Measurements from ENCODE around the gene PTPRF. TPM values are rescaled to one million over a fixed set of nuclear protein-coding genes. Genes with fewer than 3 reads are reported as not detected.

PTPRF gene
- total and polyA plus RNA-seq, 4 experiments from 2014 or later, result not detected

DNA sequence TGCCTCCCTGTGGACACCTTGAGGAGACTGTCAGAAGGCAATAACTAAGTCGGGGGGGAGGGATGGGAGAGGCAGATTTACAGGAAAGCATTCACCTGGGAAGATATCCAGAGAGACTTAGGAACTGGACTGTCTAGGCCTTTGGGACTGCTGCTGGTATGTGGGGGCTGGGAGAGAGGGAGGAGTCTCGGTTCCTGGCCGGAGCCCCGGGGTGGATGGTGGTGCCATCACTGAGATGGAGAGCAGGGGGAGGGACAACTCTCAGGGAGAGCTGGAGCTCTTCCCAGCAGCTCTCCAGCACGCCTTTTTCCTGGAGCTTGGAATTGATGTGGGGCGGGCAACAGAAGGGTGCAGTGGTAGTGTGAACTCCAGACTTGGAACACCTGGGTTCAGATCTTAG lies 22.1 kb downstream of the PTPRF start:
- CTCF ChIA-PET (ENCODE audit: partially characterized antibody), result interaction anchor here (1.0 to 1.6 kb wide), 2 partner anchors 18 to 25 kb away, joined by 3 to 4 read pairs; no protein-coding TSS in a partner anchor
- intact Hi-C loops (cut with micrococcal nuclease), result no loop called here
- peaks cover 4 to 9% (median 7%) of the 10 kb centered on the region in 4 donors for H3K4me1 Mint-ChIP-seq

DNA sequence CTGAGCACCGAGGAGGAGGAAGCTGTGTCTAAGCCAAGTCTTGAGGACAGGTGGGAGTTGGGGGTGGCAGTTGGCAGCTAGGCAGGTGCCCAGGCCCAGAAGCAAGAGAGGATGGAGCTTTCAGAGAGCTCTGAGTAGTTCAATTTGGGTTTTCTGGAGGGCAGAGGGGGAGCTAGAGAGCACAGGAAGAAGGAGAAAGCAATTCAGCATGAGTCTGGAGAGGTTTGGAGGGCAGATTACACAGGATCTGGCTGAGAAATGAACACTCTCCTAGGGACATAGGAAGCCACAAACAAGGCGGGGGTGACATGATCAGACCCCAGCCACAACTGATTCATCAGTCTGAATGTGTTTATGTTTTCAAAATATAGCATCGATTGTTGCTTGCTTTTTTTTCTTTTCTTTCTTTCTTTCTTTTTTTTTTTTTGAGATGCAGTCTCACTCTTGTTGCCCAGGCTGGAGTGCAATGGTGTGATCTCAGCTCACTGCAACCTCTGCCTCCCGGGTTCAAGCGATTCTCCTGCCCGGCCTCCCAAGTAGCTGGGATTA lies 23.8 kb downstream of the PTPRF start:
- Histone ChIP-seq H3K9me3 (ENCODE audit: control insufficient read depth in 1 of 2, low read length in 2 of 2) (no peaks in the 10 kb centered on the region), H3K27me3 (ENCODE audit: insufficient read depth, low read length) (no peaks in the 10 kb centered on the region), H3K27ac (ENCODE audit: low read depth, low read length) (no peak overlapping the region), H3K36me3 (ENCODE audit: insufficient read depth, low read length) (no peaks in the 10 kb centered on the region), H3K4me3 (ENCODE audit: low read length in 2 of 2) (no peak overlapping the region), H3K4me1 (ENCODE audit: insufficient read depth, low read length) (peaks cover 4% of the 10 kb centered on the region)
- ChIA-PET CTCF (ENCODE audit: partially characterized antibody) (interaction anchor here (0.6 kb wide), 1 partner anchor 625 kb away, joined by 3 read pairs; no protein-coding TSS in a partner anchor), POLR2A (ENCODE audit: partially characterized antibody) (no interaction called here)
- Mint-ChIP-seq H3K4me1 (peaks cover 4 to 9% (median 7%) of the 10 kb centered on the region in 4 donors), H3K27me3 (peaks cover 2 to 14% of the 10 kb centered on the region in 2 donors), H3K36me3 (no peaks in the 10 kb centered on the region), H3K9me3 (no peaks in the 10 kb centered on the region), H3K27ac (peak overlapping the region in 2 of 7 donors; percentile 1 to 12), H3K4me3 (no peak overlapping the region)
- intact Hi-C loops (cut with micrococcal nuclease), result no loop called here
- DNase-seq, result no peak

More for the DNA sequence above, 22.1 kb downstream of the PTPRF start:
- H3K27me3 ChIP-seq (ENCODE audit: insufficient read depth, low read length), result no peaks in the 10 kb centered on the region
- H3K36me3 Mint-ChIP-seq, result no peaks in the 10 kb centered on the region
- no peak overlapping the region for H3K4me3 Mint-ChIP-seq
- H3K36me3 ChIP-seq (ENCODE audit: insufficient read depth, low read length), result no peaks in the 10 kb centered on the region
- H3K4me3 ChIP-seq (ENCODE audit: low read length in 2 of 2), result no peak overlapping the region
- no peak for DNase-seq
- H3K27ac Mint-ChIP-seq, result no peak overlapping the region
- H3K9me3 Mint-ChIP-seq, result no peaks in the 10 kb centered on the region
- no peaks in the 10 kb centered on the region for H3K9me3 ChIP-seq (ENCODE audit: control insufficient read depth in 1 of 2, low read length in 2 of 2)
- no peak overlapping the region for H3K27ac ChIP-seq (ENCODE audit: low read depth, low read length)
- peaks cover 2 to 16% of the 10 kb centered on the region in 2 donors for H3K27me3 Mint-ChIP-seq
- H3K4me1 ChIP-seq (ENCODE audit: insufficient read depth, low read length), result peaks cover 4% of the 10 kb centered on the region
- POLR2A ChIA-PET (ENCODE audit: partially characterized antibody), result no interaction called here

DNA sequence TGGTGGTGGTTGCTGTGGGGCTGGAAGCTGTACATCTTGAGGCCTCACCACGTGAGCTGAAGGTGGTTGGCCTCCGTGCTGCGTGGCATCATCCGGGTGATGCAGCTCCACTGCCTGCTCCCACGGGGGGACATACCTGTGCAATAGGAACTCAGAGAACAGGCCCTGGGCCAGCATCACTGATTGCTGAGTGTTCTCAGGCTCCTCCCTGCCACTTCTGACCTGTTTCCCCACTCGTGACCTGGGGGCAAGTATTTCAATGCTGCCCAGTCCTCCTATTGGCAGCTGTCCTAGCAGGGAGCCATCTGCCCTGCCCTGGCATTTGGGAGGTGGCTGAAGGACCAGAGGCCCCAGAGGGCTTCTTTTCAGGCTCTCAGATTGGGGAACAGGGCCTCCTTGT lies 26.1 kb downstream of the PTPRF start:
- Mint-ChIP-seq H3K27me3 (peaks cover 0 to 5% of the 10 kb centered on the region in 2 donors), H3K36me3 (no peaks in the 10 kb centered on the region), H3K4me1 (peaks cover 0 to 3% (median 0%) of the 10 kb centered on the region in 4 donors), H3K27ac (no peak overlapping the region), H3K9me3 (no peaks in the 10 kb centered on the region), H3K4me3 (no peak overlapping the region)
- ChIA-PET POLR2A (ENCODE audit: partially characterized antibody) (no interaction called here), CTCF (ENCODE audit: partially characterized antibody) (no interaction called here)
- Histone ChIP-seq H3K4me3 (ENCODE audit: low read length in 2 of 2) (no peak overlapping the region), H3K4me1 (ENCODE audit: insufficient read depth, low read length) (no peaks in the 10 kb centered on the region), H3K36me3 (ENCODE audit: insufficient read depth, low read length) (no peaks in the 10 kb centered on the region), H3K27me3 (ENCODE audit: insufficient read depth, low read length) (no peaks in the 10 kb centered on the region), H3K27ac (ENCODE audit: low read depth, low read length) (no peak overlapping the region), H3K9me3 (ENCODE audit: control insufficient read depth in 1 of 2, low read length in 2 of 2) (no peaks in the 10 kb centered on the region)
- intact Hi-C loops (cut with micrococcal nuclease), result no loop called here
- no peak for DNase-seq

DNA sequence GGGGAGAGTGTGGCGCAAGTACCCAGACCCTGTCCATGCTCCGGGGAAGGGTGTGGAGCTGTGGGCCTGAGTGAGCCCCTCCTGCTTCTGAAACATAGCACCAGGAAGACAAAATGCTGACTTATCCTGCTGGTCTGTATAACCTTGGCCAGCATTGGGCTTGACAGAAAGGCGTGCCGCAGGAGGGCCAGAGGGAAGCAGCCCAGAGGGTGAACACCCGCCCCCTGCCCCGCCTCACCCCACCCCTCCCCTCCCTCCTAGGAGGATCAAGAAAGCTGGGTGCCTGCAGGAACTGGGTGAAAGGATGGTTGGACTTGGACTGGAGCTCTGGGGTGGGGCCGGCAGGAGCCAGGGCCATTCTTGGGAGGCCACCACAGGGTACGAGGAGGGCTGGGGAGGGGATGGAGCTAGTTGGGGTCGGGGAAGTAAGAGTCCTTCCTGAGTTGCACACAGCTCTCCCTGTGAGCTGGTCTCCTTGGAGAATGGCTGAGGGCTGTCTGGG lies 27.1 kb downstream of the PTPRF start:
- Mint-ChIP-seq H3K4me1 (peaks cover 0 to 3% (median 0%) of the 10 kb centered on the region in 4 donors), H3K9me3 (no peaks in the 10 kb centered on the region), H3K36me3 (no peaks in the 10 kb centered on the region), H3K27ac (no peak overlapping the region), H3K27me3 (peaks cover 0 to 5% of the 10 kb centered on the region in 2 donors), H3K4me3 (no peak overlapping the region)
- Histone ChIP-seq H3K36me3 (ENCODE audit: insufficient read depth, low read length) (no peaks in the 10 kb centered on the region), H3K27ac (ENCODE audit: low read depth, low read length) (no peak overlapping the region), H3K4me3 (ENCODE audit: low read length in 2 of 2) (no peak overlapping the region), H3K27me3 (ENCODE audit: insufficient read depth, low read length) (no peaks in the 10 kb centered on the region), H3K4me1 (ENCODE audit: insufficient read depth, low read length) (no peaks in the 10 kb centered on the region), H3K9me3 (ENCODE audit: control insufficient read depth in 1 of 2, low read length in 2 of 2) (no peaks in the 10 kb centered on the region)
- intact Hi-C loops (cut with micrococcal nuclease), result no loop called here
- no peak for DNase-seq
- CTCF ChIA-PET (ENCODE audit: partially characterized antibody), result no interaction called here
- POLR2A ChIA-PET (ENCODE audit: partially characterized antibody), result no interaction called here

DNA sequence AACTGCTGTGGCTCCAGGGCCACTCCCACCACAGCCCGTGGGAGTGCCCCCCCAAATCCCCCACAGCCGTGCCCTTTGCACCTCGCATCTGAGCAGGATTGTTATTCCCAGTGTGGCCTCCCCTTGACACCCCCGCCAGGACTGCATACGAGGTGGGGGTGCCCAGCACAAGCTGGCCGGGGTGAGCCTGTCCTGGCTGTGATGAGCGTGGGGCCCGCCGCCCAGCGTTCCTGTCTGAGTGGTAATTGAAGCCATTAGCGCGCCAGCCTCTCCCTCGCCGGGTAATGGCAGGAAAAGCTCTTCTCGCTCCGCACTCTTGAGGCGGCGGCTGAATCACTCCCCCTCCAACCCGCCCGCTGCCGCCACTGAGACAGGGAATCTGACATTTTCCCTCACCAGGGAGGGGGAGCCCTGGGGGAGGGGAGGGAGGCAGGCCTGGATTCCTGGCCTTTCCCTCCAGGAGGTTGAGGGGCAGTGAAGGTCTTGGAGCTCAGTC lies 27.7 kb downstream of the PTPRF start:
- H3K36me3 ChIP-seq (ENCODE audit: insufficient read depth, low read length), result no peaks in the 10 kb centered on the region
- no peaks in the 10 kb centered on the region for H3K9me3 Mint-ChIP-seq

DNA sequence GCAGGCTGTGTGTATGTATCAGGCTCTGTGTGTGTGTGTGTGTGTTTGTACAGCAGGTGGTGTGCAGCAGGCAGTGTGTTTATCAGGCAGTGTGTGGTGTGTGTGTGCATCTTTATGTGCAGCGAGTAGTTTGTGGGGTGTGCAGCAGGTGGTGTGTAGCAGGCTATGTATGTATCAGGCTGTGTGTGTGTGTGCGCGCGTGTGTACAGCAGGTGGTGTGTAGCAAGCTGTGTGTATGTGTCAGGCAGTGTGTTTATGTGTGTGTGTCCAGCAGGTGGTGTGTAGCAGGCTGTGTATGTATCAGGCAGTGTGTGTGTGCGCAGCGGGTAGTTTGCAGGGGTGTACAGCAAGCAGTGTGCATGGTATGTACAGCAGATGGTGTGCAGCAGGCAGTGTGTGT lies 29.0 kb downstream of the PTPRF start:
- no peak overlapping the region for H3K27ac ChIP-seq (ENCODE audit: low read depth, low read length)
- Mint-ChIP-seq H3K4me1 (no peaks in the 10 kb centered on the region), H3K27me3 (peaks cover 0 to 1% of the 10 kb centered on the region in 2 donors), H3K36me3 (no peaks in the 10 kb centered on the region), H3K4me3 (no peak overlapping the region), H3K9me3 (no peaks in the 10 kb centered on the region), H3K27ac (no peak overlapping the region)
- DNase-seq, result no peak
- intact Hi-C loops (cut with micrococcal nuclease), result no loop called here
- ChIA-PET CTCF (ENCODE audit: partially characterized antibody) (no interaction called here), POLR2A (ENCODE audit: partially characterized antibody) (no interaction called here)
- H3K9me3 ChIP-seq (ENCODE audit: control insufficient read depth in 1 of 2, low read length in 2 of 2), result no peaks in the 10 kb centered on the region
- H3K4me3 ChIP-seq (ENCODE audit: low read length in 2 of 2), result no peak overlapping the region
- no peaks in the 10 kb centered on the region for H3K4me1 ChIP-seq (ENCODE audit: insufficient read depth, low read length)
- no peaks in the 10 kb centered on the region for H3K27me3 ChIP-seq (ENCODE audit: insufficient read depth, low read length)
- no peaks in the 10 kb centered on the region for H3K36me3 ChIP-seq (ENCODE audit: insufficient read depth, low read length)

More for the DNA sequence above, 27.7 kb downstream of the PTPRF start:
- DNase-seq, result no peak
- Histone ChIP-seq H3K9me3 (ENCODE audit: control insufficient read depth in 1 of 2, low read length in 2 of 2) (no peaks in the 10 kb centered on the region), H3K4me3 (ENCODE audit: low read length in 2 of 2) (no peak overlapping the region), H3K27me3 (ENCODE audit: insufficient read depth, low read length) (no peaks in the 10 kb centered on the region), H3K27ac (ENCODE audit: low read depth, low read length) (no peak overlapping the region), H3K4me1 (ENCODE audit: insufficient read depth, low read length) (no peaks in the 10 kb centered on the region)
- ChIA-PET CTCF (ENCODE audit: partially characterized antibody) (no interaction called here), POLR2A (ENCODE audit: partially characterized antibody) (no interaction called here)
- intact Hi-C loops (cut with micrococcal nuclease), result no loop called here
- H3K36me3 Mint-ChIP-seq, result no peaks in the 10 kb centered on the region
- H3K4me3 Mint-ChIP-seq, result no peak overlapping the region
- no peak overlapping the region for H3K27ac Mint-ChIP-seq
- H3K27me3 Mint-ChIP-seq, result peaks cover 1 to 5% of the 10 kb centered on the region in 2 donors
- H3K4me1 Mint-ChIP-seq, result peaks cover 0 to 3% (median 0%) of the 10 kb centered on the region in 4 donors

DNA sequence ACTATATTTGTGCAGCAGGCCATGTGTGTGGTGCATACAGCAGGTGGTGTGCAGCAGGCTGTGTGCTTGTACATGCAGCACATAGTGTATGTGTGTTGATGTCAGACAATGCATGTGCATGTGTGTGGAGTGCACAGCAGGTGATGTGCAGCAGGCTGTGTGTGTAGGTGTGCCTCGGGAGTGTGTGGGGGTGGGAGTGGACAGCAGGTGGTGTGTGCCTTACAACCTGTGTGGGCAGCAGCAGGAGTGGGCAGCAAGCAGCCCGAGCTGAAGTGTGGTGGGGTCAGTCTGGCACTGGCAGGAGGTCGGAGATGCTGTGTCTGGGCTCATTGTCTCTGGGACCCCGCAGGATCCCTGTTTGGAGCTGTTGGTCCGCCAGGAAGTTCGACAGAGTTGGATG lies 29.6 kb downstream of the PTPRF start:
- no peaks in the 10 kb centered on the region for H3K4me1 Mint-ChIP-seq
- Histone ChIP-seq H3K27ac (ENCODE audit: low read depth, low read length) (no peak overlapping the region), H3K4me3 (ENCODE audit: low read length in 2 of 2) (no peak overlapping the region), H3K9me3 (ENCODE audit: control insufficient read depth in 1 of 2, low read length in 2 of 2) (no peaks in the 10 kb centered on the region), H3K27me3 (ENCODE audit: insufficient read depth, low read length) (no peaks in the 10 kb centered on the region), H3K4me1 (ENCODE audit: insufficient read depth, low read length) (no peaks in the 10 kb centered on the region), H3K36me3 (ENCODE audit: insufficient read depth, low read length) (no peaks in the 10 kb centered on the region)
- no peak overlapping the region for H3K4me3 Mint-ChIP-seq
- ChIA-PET POLR2A (ENCODE audit: partially characterized antibody) (no interaction called here), CTCF (ENCODE audit: partially characterized antibody) (no interaction called here)
- no peak for DNase-seq
- no peak overlapping the region for H3K27ac Mint-ChIP-seq
- H3K9me3 Mint-ChIP-seq, result no peaks in the 10 kb centered on the region
- intact Hi-C loops (cut with micrococcal nuclease), result no loop called here
- H3K36me3 Mint-ChIP-seq, result no peaks in the 10 kb centered on the region
- H3K27me3 Mint-ChIP-seq, result peaks cover 0 to 1% of the 10 kb centered on the region in 2 donors

Data from CD4-positive, alpha-beta memory T cell (primary cell).